HG03095 (cell line): ENCODE results near the gene RBM18.

ENCODE experiments used
- ATAC-seq: cut with Tn5 transposase; IDR thresholded peaks from one replicate; pipeline ENCODE4 v1.9.1; 2021; ENCODE audit warnings: moderate library complexity; ENCODE audit not compliant: unreplicated experiment

Gene RBM18

GRCh38 chr9:122261469-122261881 lies 3.2 kb downstream of the RBM18 start:
- ATAC-seq = no peak

GRCh38 chr9:122258886-122259415 lies 5.7 kb downstream of the RBM18 start:
- ATAC-seq = no peak

GRCh38 chr9:122256206-122256605 lies 8.4 kb downstream of the RBM18 start:
- no peak for ATAC-seq

GRCh38 chr9:122254761-122255160 lies 9.9 kb downstream of the RBM18 start:
- ATAC-seq = no peak

GRCh38 chr9:122252796-122253195 lies 11.8 kb downstream of the RBM18 start:
- no peak for ATAC-seq

GRCh38 chr9:122251351-122251750 lies 13.3 kb downstream of the RBM18 start:
- ATAC-seq = no peak

- no peak for ATAC-seq
Measured at GRCh38 chr9:122248448-122248865, 16.2 kb downstream of the RBM18 start.

- ATAC-seq = no peak
Measured at GRCh38 chr9:122246666-122247065, 18.0 kb downstream of the RBM18 start.

GRCh38 chr9:122244349-122244748 lies 20.3 kb downstream of the RBM18 start:
- no peak for ATAC-seq

- ATAC-seq = no peak
Measured at GRCh38 chr9:122239722-122240121, 24.9 kb downstream of the RBM18 start.

GRCh38 chr9:122236681-122237080 lies 28.0 kb downstream of the RBM18 start:
- ATAC-seq = no peak

- no peak for ATAC-seq
Measured at GRCh38 chr9:122234022-122234748, 30.5 kb downstream of the RBM18 start.

GRCh38 chr9:122232796-122233306 lies 31.8 kb downstream of the RBM18 start:
- ATAC-seq = no peak

GRCh38 chr9:122229485-122229837 lies 35.2 kb downstream of the RBM18 start:
- ATAC-seq = no peak

GRCh38 chr9:122228568-122229484 lies 35.8 kb downstream of the RBM18 start, which contains the start of gene LHX6:
LHX6 (minus strand) TSS chr9:122228957; CDS start chr9:122228740, 217 bp downstream.
- no peak for ATAC-seq

- ATAC-seq = no peak
Measured at GRCh38 chr9:122228191-122228567, 36.5 kb downstream of the RBM18 start.

- ATAC-seq = no peak
Measured at GRCh38 chr9:122227575-122227900, 37.1 kb downstream of the RBM18 start.

GRCh38 chr9:122226758-122227574 lies 37.7 kb downstream of the RBM18 start:
- no peak for ATAC-seq

- no peak for ATAC-seq
Measured at GRCh38 chr9:122226142-122226757, 38.4 kb downstream of the RBM18 start.
